Measurements from ENCODE around the gene CUL9.

Gene CUL9

DNA sequence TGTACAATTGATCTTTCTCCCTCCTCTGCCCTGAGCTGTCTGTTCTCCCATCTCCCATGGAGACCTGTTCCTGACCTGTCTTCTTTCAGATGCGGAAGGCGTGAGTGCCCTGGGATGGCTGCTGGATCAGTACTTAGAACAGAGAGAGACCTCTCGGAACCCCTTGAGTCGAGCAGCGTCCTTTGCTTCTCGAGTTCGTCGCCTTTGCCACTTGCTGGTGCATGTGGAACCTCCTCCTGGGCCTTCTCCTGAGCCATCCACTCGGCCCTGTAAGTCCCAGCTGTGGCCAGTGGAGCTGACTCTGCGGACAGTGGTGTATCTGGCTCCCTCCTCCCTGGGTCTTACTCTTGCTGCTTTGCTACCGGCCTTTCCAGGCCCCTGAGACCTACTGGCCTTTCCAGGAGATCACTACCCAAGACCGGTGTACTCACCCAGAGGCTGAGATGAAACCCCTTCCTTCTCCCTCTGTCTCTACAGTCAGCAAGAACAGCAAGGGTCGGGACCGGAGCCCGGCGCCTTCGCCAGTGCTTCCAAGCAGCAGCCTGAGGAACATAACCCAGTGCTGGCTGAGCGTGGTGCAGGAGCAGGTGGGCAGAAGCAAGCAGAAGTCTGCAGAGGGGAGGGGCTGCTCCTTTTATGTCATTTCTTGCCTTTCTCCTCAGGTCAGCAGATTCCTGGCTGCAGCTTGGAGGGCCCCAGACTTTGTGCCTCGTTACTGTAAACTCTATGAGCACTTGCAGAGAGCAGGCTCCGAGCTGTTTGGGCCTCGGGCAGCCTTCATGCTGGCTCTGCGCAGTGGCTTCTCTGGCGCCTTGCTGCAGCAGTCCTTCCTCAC, 22.5 kb downstream of the CUL9 start:
- no peak overlapping the region for H3K9ac ChIP-seq (ENCODE audit: low read length)
- H3K4me1 ChIP-seq (ENCODE audit: control insufficient read depth, insufficient read depth, low read length): peaks cover 4% of the 10 kb centered on the region
- no peaks in the 10 kb centered on the region for H3K27me3 ChIP-seq (replicated peaks; ENCODE audit: control insufficient read depth, insufficient read depth, low read length)
- H3K4me3 ChIP-seq (ENCODE audit: low read length): no peak overlapping the region
- peaks cover 5% of the 10 kb centered on the region for H3K9me3 ChIP-seq (ENCODE audit: control insufficient read depth, low read length)
- H3K36me3 ChIP-seq (ENCODE audit: control insufficient read depth, insufficient read depth, low read length, severe bottlenecking): peaks cover 32% of the 10 kb centered on the region
- no peak for DNase-seq (ENCODE audit: low read depth)

DNA sequence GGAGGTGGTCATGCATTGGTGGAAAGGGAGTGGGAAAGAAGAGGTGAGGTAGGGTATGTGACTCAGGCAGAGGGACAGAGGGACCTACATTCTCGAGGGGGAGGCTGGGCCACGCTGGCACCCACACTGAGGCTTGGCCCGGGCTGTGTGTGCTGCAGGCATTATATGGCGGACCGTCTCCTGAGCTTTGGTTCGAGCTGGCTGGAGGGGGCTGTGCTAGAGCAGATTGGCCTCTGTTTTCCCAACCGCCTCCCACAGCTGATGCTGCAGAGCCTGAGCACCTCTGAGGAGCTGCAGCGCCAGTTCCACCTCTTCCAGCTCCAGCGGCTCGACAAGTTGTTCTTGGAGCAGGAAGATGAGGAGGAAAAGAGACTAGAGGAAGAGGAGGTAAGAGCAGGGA, 23.9 kb downstream of the CUL9 start:
- no peak overlapping the region for H3K4me3 ChIP-seq (ENCODE audit: low read length)
- no peak overlapping the region for H3K9ac ChIP-seq (ENCODE audit: low read length)
- peaks cover 5% of the 10 kb centered on the region for H3K9me3 ChIP-seq (ENCODE audit: control insufficient read depth, low read length)
- DNase-seq (ENCODE audit: low read depth): no peak
- H3K27me3 ChIP-seq (replicated peaks; ENCODE audit: control insufficient read depth, insufficient read depth, low read length): no peaks in the 10 kb centered on the region
- H3K36me3 ChIP-seq (ENCODE audit: control insufficient read depth, insufficient read depth, low read length, severe bottlenecking): peaks cover 21% of the 10 kb centered on the region
- H3K4me1 ChIP-seq (ENCODE audit: control insufficient read depth, insufficient read depth, low read length): peaks cover 4% of the 10 kb centered on the region

DNA sequence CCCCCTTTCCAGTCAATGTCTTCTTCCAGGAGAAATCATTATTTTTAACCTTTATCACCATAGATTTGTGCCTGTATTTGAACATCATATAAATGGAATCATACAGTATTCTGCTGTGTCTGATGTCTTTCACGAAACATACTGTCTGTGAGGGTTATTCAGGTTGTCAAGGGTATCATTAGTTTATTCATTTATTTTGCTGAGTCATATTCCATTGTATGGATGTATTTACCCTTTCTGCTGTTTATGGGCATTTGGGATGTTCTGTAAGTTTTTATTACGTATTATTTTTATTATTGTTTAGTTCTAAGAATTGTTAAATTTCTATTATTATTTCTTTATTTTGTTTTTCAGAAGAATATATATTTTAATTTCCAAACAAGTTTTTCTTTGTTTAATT, 25.3 kb downstream of the CUL9 start:
- Histone ChIP-seq H3K27me3 (replicated peaks; ENCODE audit: control insufficient read depth, insufficient read depth, low read length) (no peaks in the 10 kb centered on the region), H3K9ac (ENCODE audit: low read length) (no peak overlapping the region), H3K4me3 (ENCODE audit: low read length) (no peak overlapping the region), H3K36me3 (ENCODE audit: control insufficient read depth, insufficient read depth, low read length, severe bottlenecking) (peaks cover 18% of the 10 kb centered on the region), H3K4me1 (ENCODE audit: control insufficient read depth, insufficient read depth, low read length) (peaks cover 4% of the 10 kb centered on the region), H3K9me3 (ENCODE audit: control insufficient read depth, low read length) (peaks cover 5% of the 10 kb centered on the region)
- DNase-seq (ENCODE audit: low read depth): no peak

DNA sequence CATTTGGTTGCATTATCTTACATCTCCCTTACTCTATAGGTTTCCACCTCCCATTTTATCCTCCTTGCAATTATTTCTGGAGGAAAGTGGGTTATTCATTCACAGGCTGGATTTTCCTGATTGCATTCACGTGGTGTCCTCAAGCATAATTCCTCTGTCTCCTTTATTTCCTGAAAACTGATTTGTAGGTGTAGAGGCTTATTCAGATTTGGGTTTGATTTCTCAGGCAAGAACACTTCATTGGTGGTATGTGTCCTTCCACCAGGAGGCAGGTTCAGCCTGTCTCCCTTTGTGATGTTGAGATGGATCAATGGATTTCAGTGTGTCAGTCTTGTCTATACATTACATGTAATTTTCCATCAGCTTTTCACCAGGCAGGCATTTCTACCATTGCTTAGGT, 30.0 kb downstream of the CUL9 start:
- Histone ChIP-seq H3K9me3 (ENCODE audit: control insufficient read depth, low read length) (no peaks in the 10 kb centered on the region), H3K4me1 (ENCODE audit: control insufficient read depth, insufficient read depth, low read length) (no peaks in the 10 kb centered on the region), H3K36me3 (ENCODE audit: control insufficient read depth, insufficient read depth, low read length, severe bottlenecking) (peaks cover 35% of the 10 kb centered on the region), H3K9ac (ENCODE audit: low read length) (no peak overlapping the region), H3K27me3 (replicated peaks; ENCODE audit: control insufficient read depth, insufficient read depth, low read length) (no peaks in the 10 kb centered on the region), H3K4me3 (ENCODE audit: low read length) (no peak overlapping the region)
- DNase-seq (ENCODE audit: low read depth): no peak

DNA sequence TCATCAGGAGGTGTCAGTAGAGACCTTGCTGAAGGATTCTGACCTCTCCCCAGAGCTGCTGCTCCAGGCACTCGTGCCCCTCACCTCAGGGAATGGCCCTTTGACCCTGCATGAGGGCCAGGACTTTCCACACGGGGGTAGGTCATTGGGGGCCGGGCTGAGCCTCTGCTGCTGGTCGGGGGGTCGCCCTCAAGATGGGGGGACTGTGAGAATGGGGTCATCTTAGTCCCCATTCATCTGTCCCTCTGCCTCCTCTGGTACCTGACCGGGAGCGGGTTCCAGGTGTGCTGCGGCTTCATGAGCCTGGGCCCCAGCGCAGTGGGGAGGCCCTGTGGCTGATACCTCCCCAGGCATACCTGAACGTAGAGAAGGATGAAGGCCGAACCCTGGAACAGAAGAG, 31.4 kb downstream of the CUL9 start:
- Histone ChIP-seq H3K4me1 (ENCODE audit: control insufficient read depth, insufficient read depth, low read length) (no peaks in the 10 kb centered on the region), H3K9ac (ENCODE audit: low read length) (no peak overlapping the region), H3K4me3 (ENCODE audit: low read length) (no peak overlapping the region), H3K9me3 (ENCODE audit: control insufficient read depth, low read length) (no peaks in the 10 kb centered on the region), H3K27me3 (replicated peaks; ENCODE audit: control insufficient read depth, insufficient read depth, low read length) (no peaks in the 10 kb centered on the region), H3K36me3 (ENCODE audit: control insufficient read depth, insufficient read depth, low read length, severe bottlenecking) (peaks cover 38% of the 10 kb centered on the region)
- DNase-seq (ENCODE audit: low read depth): no peak

DNA sequence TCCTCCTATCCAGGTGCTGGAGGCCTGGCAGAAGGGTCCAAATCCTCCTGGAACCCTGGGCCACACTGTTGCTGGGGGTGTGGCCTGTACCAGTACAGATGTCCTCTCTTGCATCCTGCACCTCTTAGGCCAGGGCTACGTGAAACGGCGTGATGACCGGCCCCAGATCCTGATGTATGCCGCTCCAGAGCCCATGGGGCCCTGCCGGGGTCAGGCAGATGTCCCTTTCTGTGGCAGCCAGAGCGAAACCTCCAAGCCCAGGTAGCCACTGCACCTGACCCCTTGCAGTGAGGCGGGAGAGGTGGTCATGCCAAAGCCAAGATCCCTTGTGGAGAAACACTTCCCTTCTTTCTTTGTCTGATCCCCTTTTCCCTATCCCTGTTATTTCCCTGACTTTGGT, 33.1 kb downstream of the CUL9 start:
- no peaks in the 10 kb centered on the region for H3K4me1 ChIP-seq (ENCODE audit: control insufficient read depth, insufficient read depth, low read length)
- H3K36me3 ChIP-seq (ENCODE audit: control insufficient read depth, insufficient read depth, low read length, severe bottlenecking): peaks cover 38% of the 10 kb centered on the region
- DNase-seq (ENCODE audit: low read depth): no peak

DNA sequence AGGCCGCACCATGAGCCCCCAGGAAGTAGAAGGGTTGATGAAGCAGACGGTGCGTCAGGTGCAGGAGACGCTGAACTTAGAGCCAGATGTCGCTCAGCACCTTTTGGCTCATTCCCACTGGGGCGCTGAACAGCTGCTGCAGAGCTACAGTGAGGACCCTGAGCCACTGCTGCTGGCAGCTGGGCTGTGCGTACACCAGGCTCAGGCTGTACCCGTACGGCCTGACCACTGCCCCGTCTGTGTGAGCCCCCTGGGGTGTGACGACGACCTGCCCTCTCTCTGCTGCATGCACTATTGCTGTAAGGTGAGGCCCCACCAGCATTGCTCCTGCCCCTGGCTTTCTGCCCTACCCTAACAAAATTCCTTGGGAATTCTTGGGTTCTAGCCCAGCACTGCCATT, 34.2 kb downstream of the CUL9 start:
- Histone ChIP-seq H3K9ac (ENCODE audit: low read length) (no peak overlapping the region), H3K36me3 (ENCODE audit: control insufficient read depth, insufficient read depth, low read length, severe bottlenecking) (peaks cover 38% of the 10 kb centered on the region), H3K27me3 (replicated peaks; ENCODE audit: control insufficient read depth, insufficient read depth, low read length) (no peaks in the 10 kb centered on the region), H3K4me3 (ENCODE audit: low read length) (no peak overlapping the region), H3K4me1 (ENCODE audit: control insufficient read depth, insufficient read depth, low read length) (no peaks in the 10 kb centered on the region), H3K9me3 (ENCODE audit: control insufficient read depth, low read length) (no peaks in the 10 kb centered on the region)
- DNase-seq (ENCODE audit: low read depth): no peak

More for the DNA sequence above, 33.1 kb downstream of the CUL9 start:
- no peak overlapping the region for H3K4me3 ChIP-seq (ENCODE audit: low read length)
- no peaks in the 10 kb centered on the region for H3K27me3 ChIP-seq (replicated peaks; ENCODE audit: control insufficient read depth, insufficient read depth, low read length)
- H3K9ac ChIP-seq (ENCODE audit: low read length): no peak overlapping the region
- H3K9me3 ChIP-seq (ENCODE audit: control insufficient read depth, low read length): no peaks in the 10 kb centered on the region

DNA sequence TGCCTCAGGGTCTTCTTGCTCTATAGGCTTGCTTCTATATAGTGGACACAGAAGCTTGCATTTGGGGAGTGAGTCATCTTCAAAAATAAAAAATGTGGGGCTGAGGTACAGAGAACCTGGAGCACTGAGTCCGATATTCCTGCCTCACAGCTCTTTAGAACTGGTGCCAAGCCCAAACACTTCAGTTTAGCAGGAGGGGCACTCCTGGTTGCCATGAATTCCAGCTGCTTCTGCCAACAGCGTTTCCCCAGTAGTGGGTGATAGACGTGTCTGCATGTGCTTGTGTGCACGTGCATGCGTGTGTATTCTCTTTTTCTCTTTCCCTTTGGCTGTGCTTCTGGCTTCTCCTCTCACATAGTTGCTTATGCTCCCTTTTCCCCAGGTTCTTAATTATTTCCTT, 35.4 kb downstream of the CUL9 start:
- H3K4me3 ChIP-seq (ENCODE audit: low read length): no peak overlapping the region
- H3K9me3 ChIP-seq (ENCODE audit: control insufficient read depth, low read length): no peaks in the 10 kb centered on the region
- no peaks in the 10 kb centered on the region for H3K4me1 ChIP-seq (ENCODE audit: control insufficient read depth, insufficient read depth, low read length)
- no peak for DNase-seq (ENCODE audit: low read depth)
- H3K27me3 ChIP-seq (replicated peaks; ENCODE audit: control insufficient read depth, insufficient read depth, low read length): no peaks in the 10 kb centered on the region
- no peak overlapping the region for H3K9ac ChIP-seq (ENCODE audit: low read length)
- H3K36me3 ChIP-seq (ENCODE audit: control insufficient read depth, insufficient read depth, low read length, severe bottlenecking): peaks cover 38% of the 10 kb centered on the region

DNA sequence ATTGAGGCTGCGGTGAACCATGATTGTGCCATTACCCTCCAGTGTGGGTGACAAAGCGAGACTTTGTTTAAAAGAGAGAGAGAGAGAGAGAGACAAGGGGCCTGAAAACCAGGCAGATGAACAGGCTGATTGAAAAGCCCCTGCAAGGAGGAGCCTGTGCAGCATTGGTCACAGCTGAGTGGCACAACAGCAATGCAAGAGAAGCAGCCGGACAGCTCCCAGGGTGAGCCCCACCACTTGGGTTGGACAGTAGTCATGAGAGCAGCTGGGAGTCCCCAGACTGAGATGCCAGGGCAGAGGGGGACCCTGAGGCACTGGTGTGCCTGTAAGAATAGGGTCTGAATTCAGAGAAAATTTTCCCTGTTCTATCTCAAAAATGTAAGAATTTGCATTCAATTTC, 37.1 kb downstream of the CUL9 start:
- no peak overlapping the region for H3K4me3 ChIP-seq (ENCODE audit: low read length)
- no peaks in the 10 kb centered on the region for H3K27me3 ChIP-seq (replicated peaks; ENCODE audit: control insufficient read depth, insufficient read depth, low read length)
- no peak for DNase-seq (ENCODE audit: low read depth)
- no peaks in the 10 kb centered on the region for H3K9me3 ChIP-seq (ENCODE audit: control insufficient read depth, low read length)
- peaks cover 41% of the 10 kb centered on the region for H3K36me3 ChIP-seq (ENCODE audit: control insufficient read depth, insufficient read depth, low read length, severe bottlenecking)
- no peaks in the 10 kb centered on the region for H3K4me1 ChIP-seq (ENCODE audit: control insufficient read depth, insufficient read depth, low read length)
- H3K9ac ChIP-seq (ENCODE audit: low read length): no peak overlapping the region

DNA sequence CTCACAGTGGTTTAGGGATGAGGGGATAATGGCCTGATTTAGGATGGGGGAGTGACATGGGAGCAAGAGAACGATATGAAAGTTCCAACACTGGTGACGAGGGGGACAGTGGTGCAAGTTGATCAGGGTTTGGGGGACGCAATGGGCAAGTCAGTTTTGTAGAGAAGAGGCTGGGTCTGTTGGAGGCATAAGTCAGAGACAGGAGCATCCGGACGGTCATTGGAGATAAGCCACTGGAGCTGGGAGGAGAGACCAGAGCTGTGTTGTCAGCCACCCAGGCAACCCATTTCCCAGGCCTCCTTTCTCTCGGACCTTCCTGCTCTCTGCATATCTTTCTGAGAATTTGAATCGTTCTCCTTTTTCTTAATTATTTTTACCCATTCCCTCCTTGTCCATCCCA, 37.8 kb downstream of the CUL9 start:
- no peaks in the 10 kb centered on the region for H3K27me3 ChIP-seq (replicated peaks; ENCODE audit: control insufficient read depth, insufficient read depth, low read length)
- no peak overlapping the region for H3K9ac ChIP-seq (ENCODE audit: low read length)
- no peak overlapping the region for H3K4me3 ChIP-seq (ENCODE audit: low read length)
- H3K4me1 ChIP-seq (ENCODE audit: control insufficient read depth, insufficient read depth, low read length): no peaks in the 10 kb centered on the region
- H3K9me3 ChIP-seq (ENCODE audit: control insufficient read depth, low read length): no peaks in the 10 kb centered on the region
- H3K36me3 ChIP-seq (ENCODE audit: control insufficient read depth, insufficient read depth, low read length, severe bottlenecking): peaks cover 46% of the 10 kb centered on the region
- no peak for DNase-seq (ENCODE audit: low read depth)

DNA sequence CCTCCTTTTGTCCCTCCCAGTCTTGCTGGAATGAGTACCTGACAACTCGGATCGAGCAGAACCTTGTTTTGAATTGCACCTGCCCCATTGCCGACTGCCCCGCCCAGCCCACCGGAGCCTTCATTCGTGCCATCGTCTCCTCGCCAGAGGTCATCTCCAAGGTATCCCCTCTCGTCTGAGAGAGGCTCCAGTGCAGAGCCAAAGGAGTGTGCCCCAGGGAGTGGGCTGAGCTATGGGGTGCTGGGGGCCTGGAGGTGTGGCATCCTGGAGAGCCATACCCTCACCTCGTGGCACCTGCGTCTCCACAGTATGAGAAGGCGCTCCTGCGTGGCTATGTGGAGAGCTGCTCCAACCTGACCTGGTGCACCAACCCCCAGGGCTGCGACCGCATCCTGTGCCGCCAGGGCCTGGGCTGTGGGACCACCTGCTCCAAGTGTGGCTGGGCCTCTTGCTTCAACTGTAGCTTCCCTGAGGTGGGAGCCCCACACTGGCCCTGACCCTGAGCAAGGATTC, 38.5 kb downstream of the CUL9 start:
- DNase-seq (ENCODE audit: low read depth): no peak
- peaks cover 40% of the 10 kb centered on the region for H3K36me3 ChIP-seq (ENCODE audit: control insufficient read depth, insufficient read depth, low read length, severe bottlenecking)
- H3K9ac ChIP-seq (ENCODE audit: low read length): no peak overlapping the region
- H3K4me3 ChIP-seq (ENCODE audit: low read length): no peak overlapping the region
- no peaks in the 10 kb centered on the region for H3K4me1 ChIP-seq (ENCODE audit: control insufficient read depth, insufficient read depth, low read length)
- H3K27me3 ChIP-seq (replicated peaks; ENCODE audit: control insufficient read depth, insufficient read depth, low read length): no peaks in the 10 kb centered on the region
- H3K9me3 ChIP-seq (ENCODE audit: control insufficient read depth, low read length): no peaks in the 10 kb centered on the region
